ENCODE data around the gene STK32A.

STK32A gene

GRCh38 chr5:147245381-147246165 is 10.7 kb downstream of the STK32A start:
- no peak for DNase-seq (ENCODE audit: low read depth)
- no peak for TF ChIP-seq CTCF (conservative IDR thresholded peaks at IDR 0.05; ENCODE audit: control insufficient read depth, insufficient read depth, low read depth, low read length)
- no peak overlapping the region for H3K4me3 ChIP-seq (ENCODE audit: control insufficient read depth, low read depth, low read length)

- TF ChIP-seq CTCF (conservative IDR thresholded peaks at IDR 0.05; ENCODE audit: control insufficient read depth, insufficient read depth, low read depth, low read length): no peak
- no peak overlapping the region for H3K4me3 ChIP-seq (ENCODE audit: control insufficient read depth, low read depth, low read length)
- no peak for DNase-seq (ENCODE audit: low read depth)
These were observed 13.7 kb downstream of the STK32A start for GRCh38 chr5:147248561-147248960.

- no peak for DNase-seq (ENCODE audit: low read depth)
- no peak overlapping the region for H3K4me3 ChIP-seq (ENCODE audit: control insufficient read depth, low read depth, low read length)
- TF ChIP-seq CTCF (conservative IDR thresholded peaks at IDR 0.05; ENCODE audit: control insufficient read depth, insufficient read depth, low read depth, low read length): no peak
These were observed 25.0 kb downstream of the STK32A start for GRCh38 chr5:147259837-147260236.

GRCh38 chr5:147267082-147267832 is 32.4 kb downstream of the STK32A start:
- no peak for DNase-seq (ENCODE audit: low read depth)
- H3K4me3 ChIP-seq (ENCODE audit: control insufficient read depth, low read depth, low read length): no peak overlapping the region
- no peak for TF ChIP-seq CTCF (conservative IDR thresholded peaks at IDR 0.05; ENCODE audit: control insufficient read depth, insufficient read depth, low read depth, low read length)

GRCh38 chr5:147276497-147276896 is 41.7 kb downstream of the STK32A start:
- TF ChIP-seq CTCF (conservative IDR thresholded peaks at IDR 0.05; ENCODE audit: control insufficient read depth, insufficient read depth, low read depth, low read length): no peak
- no peak overlapping the region for H3K4me3 ChIP-seq (ENCODE audit: control insufficient read depth, low read depth, low read length)
- DNase-seq (ENCODE audit: low read depth): no peak

GRCh38 chr5:147286296-147286695 is 51.5 kb downstream of the STK32A start:
- TF ChIP-seq CTCF (conservative IDR thresholded peaks at IDR 0.05; ENCODE audit: control insufficient read depth, insufficient read depth, low read depth, low read length): no peak
- DNase-seq (ENCODE audit: low read depth): no peak
- no peak overlapping the region for H3K4me3 ChIP-seq (ENCODE audit: control insufficient read depth, low read depth, low read length)
